H9 (cell line): ENCODE data around the gene LLGL2. TPM values are rescaled to one million over a fixed set of nuclear protein-coding genes. Genes with fewer than 3 reads are reported as not detected.

Experiments used
- DNase-seq: peaks from one replicate; pipeline ENCODE4 v3.0.0-alpha.2; 2017
- H2AFZ ChIP-seq: one replicate; pipeline ENCODE4 v1.6.1; 2013; ENCODE audit warnings: mild to moderate bottlenecking, low read length, control low read depth, moderate library complexity
- H2AK5ac ChIP-seq: 2 replicates; pipeline ENCODE4 v1.6.1; 2013; ENCODE audit warnings: low read length, control low read depth, mixed read lengths; ENCODE audit not compliant: insufficient read length
- H2BK120ac ChIP-seq: one replicate; pipeline ENCODE4 v1.6.1; 2013; ENCODE audit warnings: low read depth, mild to moderate bottlenecking, low read length, control low read depth, inconsistent platforms; ENCODE audit not compliant: poor library complexity, severe bottlenecking
- H2BK12ac ChIP-seq: 2 replicates; pipeline ENCODE4 v1.6.1; 2013; ENCODE audit warnings: low read length, control low read depth, mixed read lengths, low read depth; ENCODE audit not compliant: insufficient read length
- H2BK15ac ChIP-seq: 2 replicates; pipeline ENCODE4 v1.6.1; 2013; ENCODE audit warnings: low read depth, low read length, control low read depth
- H2BK20ac ChIP-seq: one replicate; pipeline ENCODE4 v1.6.1; 2013; ENCODE audit warnings: low read depth, mild to moderate bottlenecking, low read length, control low read depth, inconsistent platforms; ENCODE audit not compliant: poor library complexity, severe bottlenecking
- H2BK5ac ChIP-seq: 2 replicates; pipeline ENCODE4 v1.6.1; 2013; ENCODE audit warnings: low read length, control low read depth, mixed read lengths; ENCODE audit not compliant: insufficient read length
- H3K14ac ChIP-seq: 2 replicates; pipeline ENCODE4 v1.6.1; 2013; ENCODE audit warnings: low read length, control low read depth; ENCODE audit not compliant: insufficient read depth
- H3K18ac ChIP-seq: 2 replicates; pipeline ENCODE4 v1.6.1; 2013; ENCODE audit warnings: low read depth, mild to moderate bottlenecking, mixed read lengths, low read length, control low read depth; ENCODE audit not compliant: insufficient read length
- H3K23ac ChIP-seq: 2 replicates; pipeline ENCODE4 v1.6.1; 2013; ENCODE audit warnings: low read length, control low read depth, mixed read lengths, low read depth; ENCODE audit not compliant: insufficient read length
- H3K23me2 ChIP-seq: 2 replicates; pipeline ENCODE4 v1.6.1; 2013; ENCODE audit warnings: low read depth, mild to moderate bottlenecking, mixed read lengths, low read length, control low read depth; ENCODE audit not compliant: insufficient read length, poor library complexity, severe bottlenecking
- H3K27ac ChIP-seq: 2 replicates; pipeline ENCODE4 v1.5.1; 2013; ENCODE audit warnings: low read length, control low read depth, mixed read lengths, low read depth; ENCODE audit not compliant: insufficient read length
- H3K27me3 ChIP-seq: 2 replicates; pipeline ENCODE4 v1.6.1; 2013; ENCODE audit warnings: low read length, control low read depth, inconsistent platforms; ENCODE audit not compliant: insufficient read depth
- H3K4ac ChIP-seq: 2 replicates; pipeline ENCODE4 v1.6.1; 2013; ENCODE audit warnings: low read depth, mild to moderate bottlenecking, control low read depth, inconsistent platforms, low read length, moderate library complexity
- H3K4me1 ChIP-seq: 2 replicates; pipeline ENCODE4 v1.6.1; 2013; ENCODE audit warnings: low read length, control low read depth, inconsistent platforms; ENCODE audit not compliant: insufficient read depth
- H3K4me2 ChIP-seq: 2 replicates; pipeline ENCODE4 v1.6.1; 2013; ENCODE audit warnings: low read length, control low read depth, mixed read lengths; ENCODE audit not compliant: insufficient read length, insufficient read depth
- H3K56ac ChIP-seq: 2 replicates; pipeline ENCODE4 v1.6.1; 2013; ENCODE audit warnings: low read depth, mild to moderate bottlenecking, mixed read lengths, low read length, control low read depth; ENCODE audit not compliant: insufficient read length
- H3K79me1 ChIP-seq: 2 replicates; pipeline ENCODE4 v1.6.1; 2013; ENCODE audit warnings: low read depth, mild to moderate bottlenecking, moderate library complexity, low read length, control low read depth, inconsistent platforms; ENCODE audit not compliant: insufficient read depth, poor library complexity, severe bottlenecking
- H3K79me2 ChIP-seq: 2 replicates; pipeline ENCODE4 v1.6.1; 2013; ENCODE audit warnings: low read length, control low read depth, inconsistent platforms; ENCODE audit not compliant: insufficient read depth
- H3K9ac ChIP-seq: 2 replicates; pipeline ENCODE4 v1.6.1; 2013; ENCODE audit warnings: low read length, control low read depth, mixed read lengths; ENCODE audit not compliant: insufficient read length; ENCODE audit errors: extremely low read depth
- H3K9me3 ChIP-seq: one replicate; pipeline ENCODE4 v1.6.1; 2013; ENCODE audit warnings: low read depth, low read length, inconsistent platforms; ENCODE audit not compliant: control insufficient read depth
- H3T11ph ChIP-seq: one replicate; pipeline ENCODE4 v1.6.1; 2013; ENCODE audit warnings: mild to moderate bottlenecking, low read length, control low read depth, inconsistent platforms
- H4K20me1 ChIP-seq: one replicate; pipeline ENCODE4 v1.6.1; 2013; ENCODE audit not compliant: control insufficient read depth, insufficient read length, insufficient read depth
- H4K5ac ChIP-seq: 2 replicates; pipeline ENCODE4 v1.6.1; 2013; ENCODE audit warnings: low read depth, mild to moderate bottlenecking, mixed read lengths, low read length, control low read depth; ENCODE audit not compliant: insufficient read length
- H4K8ac ChIP-seq: replicated peaks from 2 replicates; pipeline ENCODE4 v1.6.1; 2013; ENCODE audit warnings: low read length, control low read depth, mixed read lengths, low read depth; ENCODE audit not compliant: insufficient read length
- H4K91ac ChIP-seq: 2 replicates; pipeline ENCODE4 v1.6.1; 2013; ENCODE audit warnings: low read depth, mild to moderate bottlenecking, moderate library complexity, mixed read lengths, low read length, control low read depth; ENCODE audit not compliant: insufficient read length
- H3K27ac Mint-ChIP-seq, 3 experiments: 2 replicates in 2 of 3; 3 replicates in 1 of 3; pipeline ENCODE4 v1.8.0; 2020 to 2021; ENCODE audit warnings: mixed read lengths in 3 of 3, mild to moderate bottlenecking in 1 of 3, moderate library complexity in 1 of 3
- H3K27me3 Mint-ChIP-seq: 2 replicates; pipeline ENCODE4 v1.8.0; 2021; ENCODE audit warnings: low read depth, mild to moderate bottlenecking, moderate library complexity, mixed read lengths
- H3K36me3 Mint-ChIP-seq, 3 experiments: 2 replicates in 2 of 3; 3 replicates in 1 of 3; pipeline ENCODE4 v1.8.0; 2020 to 2021; ENCODE audit warnings: low read depth in 3 of 3, mixed read lengths in 3 of 3; ENCODE audit not compliant: insufficient read depth in 1 of 3
- H3K4me1 Mint-ChIP-seq, 2 experiments: 2 replicates each; pipeline ENCODE4 v1.8.0; 2020; ENCODE audit warnings: mixed read lengths in 2 of 2
- H3K4me3 Mint-ChIP-seq, 2 experiments: 2 replicates in 1 of 2; 3 replicates in 1 of 2; pipeline ENCODE4 v1.8.0; 2020 to 2021; ENCODE audit warnings: mild to moderate bottlenecking in 2 of 2, mixed read lengths in 2 of 2, moderate library complexity in 1 of 2
- H3K9me3 Mint-ChIP-seq, 2 experiments: 2 replicates in 1 of 2; 3 replicates in 1 of 2; pipeline ENCODE4 v1.8.0; 2020; ENCODE audit warnings: mild to moderate bottlenecking in 2 of 2, mixed read lengths in 2 of 2, moderate library complexity in 1 of 2
- CTCF ChIP-seq: fragments of 200-600 bp; sonication (generic); conservative IDR thresholded peaks from 3 replicates; pipeline ENCODE4 v1.8.0; 2021; ENCODE audit warnings: antibody characterized with exemption, mild to moderate bottlenecking
- WGBS: extraction: QIAGEN DNeasy Blood & Tissue Kit; methylation state at CpG from one replicate; pipeline ENCODE4 v1.1.7; 2013; ENCODE audit warnings: missing lambda C conversion rate, low lambda C conversion rate, mixed read lengths; ENCODE audit not compliant: insufficient read length; ENCODE audit errors: extremely low coverage; 5-methylcytosine and 5-hydroxymethylcytosine counted together
- total RNA-seq: library from RNA; stranded (reverse); gene quantifications from 2 replicates; pipeline ENCODE4 v1.2.1, GENCODE V29; 2021

LLGL2 gene
- total RNA-seq, 1 experiment from 2014 or later: 90.4 TPM

GRCh38 chr17:75553295-75554110 lies 28.0 kb downstream of the LLGL2 start:
- no peaks in the 10 kb centered on the region for H3K9me3 Mint-ChIP-seq
- Histone ChIP-seq H3K4me2 (no peak overlapping the region), H3K4ac (no peak overlapping the region), H2BK20ac (no peak overlapping the region), H3K79me1 (no peaks in the 10 kb centered on the region), H3K9me3 (no peaks in the 10 kb centered on the region), H3K4me1 (peaks cover 4% of the 10 kb centered on the region; the same call in 1 of the 2 replicates), H3K79me2 (no peaks in the 10 kb centered on the region), H3K56ac (no peak overlapping the region), H3K14ac (no peak overlapping the region), H3K23ac (no peak overlapping the region), H3K18ac (no peak overlapping the region), H3K23me2 (peaks cover 5% of the 10 kb centered on the region), H3T11ph (no peak overlapping the region), H2BK12ac (no peak overlapping the region), H2BK120ac (no peak overlapping the region), H2AK5ac (no peak overlapping the region), H4K5ac (no peak overlapping the region), H3K27ac (no peak overlapping the region), H4K91ac (no peak overlapping the region), H2BK15ac (no peak overlapping the region), H4K8ac (no peak overlapping the region), H4K20me1 (no peaks in the 10 kb centered on the region), H2AFZ (no peak overlapping the region), H3K27me3 (no peaks in the 10 kb centered on the region), H3K9ac (no peak overlapping the region), H2BK5ac (no peak overlapping the region)
- DNase-seq: no peak
- no CpG with 5 or more reads among the region's 8 CpGs for WGBS
- TF ChIP-seq CTCF: no peak
- H3K4me3 Mint-ChIP-seq: no peak overlapping the region; a peak in 1 of 5 replicates
- no peaks in the 10 kb centered on the region for H3K27me3 Mint-ChIP-seq
- H3K27ac Mint-ChIP-seq: peak overlapping the region in 2 of 3 experiments; percentile 44 to 68; a peak in 2 of 7 replicates
- peaks cover 0 to 11% (median 1%) of the 10 kb centered on the region in 3 experiments; a peak in 2 of 7 replicates for H3K36me3 Mint-ChIP-seq
- peaks cover 11 to 38% of the 10 kb centered on the region in 2 experiments for H3K4me1 Mint-ChIP-seq
